Fibroblast of peridontal ligament (primary cell): Measurements from ENCODE around the gene IHH.

Source experiments
- DNase-seq: peaks from one replicate; pipeline ENCODE4 v3.0.0-alpha.2; 2010; ENCODE audit errors: extremely low read depth

Gene IHH

GRCh38 chr2:219060821-219061791, at the start of gene IHH:
IHH (minus strand) TSS chr2:219060921; CDS start chr2:219060467, 454 bp downstream.
- DNase-seq: no peak

DNA sequence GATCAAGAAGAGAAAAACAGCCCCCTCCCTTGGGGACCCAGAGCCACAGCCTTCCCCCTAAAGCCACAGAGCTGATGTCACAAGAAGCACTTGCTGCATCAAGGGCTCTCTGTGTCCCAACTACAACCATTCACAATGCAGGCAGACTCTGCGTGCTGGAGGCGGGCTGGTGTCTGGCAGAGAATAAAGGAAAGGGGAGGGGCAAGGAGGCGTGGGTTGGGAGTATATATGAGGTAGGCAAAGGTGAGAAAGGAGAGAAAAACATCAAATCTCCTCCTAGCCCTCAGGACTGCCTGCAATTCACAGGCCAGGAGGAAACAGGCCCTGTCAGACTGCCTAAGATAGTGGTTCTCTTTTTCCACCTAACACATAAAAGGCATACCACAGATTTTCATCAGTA, 48.8 kb upstream of the IHH start:
- DNase-seq: no peak

DNA sequence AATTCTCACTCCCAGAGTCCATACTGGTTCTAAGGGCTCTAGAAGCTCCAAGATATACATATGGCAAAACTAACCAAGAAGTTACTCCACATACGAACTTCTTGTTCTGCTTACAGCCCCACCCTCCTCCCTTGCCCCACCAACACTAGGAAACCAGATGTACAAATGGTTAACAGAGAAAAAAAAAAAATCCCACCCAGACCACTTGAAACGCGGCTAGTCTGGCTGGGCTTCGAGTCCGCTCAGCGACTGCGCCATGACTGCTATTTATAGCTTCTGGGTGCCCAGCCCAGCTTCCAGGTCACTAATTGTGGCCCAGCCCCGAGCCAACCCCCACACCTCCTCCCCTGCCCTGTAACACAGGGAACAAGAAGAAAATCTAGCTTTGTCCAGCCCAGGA, 47.0 kb upstream of the IHH start:
- no peak for DNase-seq

DNA sequence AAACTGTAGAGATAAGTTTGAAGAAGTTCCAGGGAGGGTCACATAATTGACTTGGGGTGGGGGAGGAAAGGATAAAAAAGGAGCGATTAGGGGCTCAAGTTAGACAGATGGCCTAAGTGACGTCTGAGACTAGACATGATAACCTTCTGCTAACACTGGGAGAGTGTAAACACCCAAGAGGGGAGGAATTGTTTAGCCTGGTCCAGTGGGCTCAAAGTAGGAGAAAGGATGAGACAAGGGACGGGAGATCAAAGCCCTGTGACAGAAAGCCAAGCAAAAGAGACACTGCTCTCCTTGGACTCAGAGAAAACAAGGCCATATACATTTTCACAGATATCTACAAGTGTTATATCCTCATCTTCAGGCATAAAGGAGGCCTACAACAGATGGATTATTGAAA, 45.5 kb upstream of the IHH start:
- DNase-seq: no peak

DNA sequence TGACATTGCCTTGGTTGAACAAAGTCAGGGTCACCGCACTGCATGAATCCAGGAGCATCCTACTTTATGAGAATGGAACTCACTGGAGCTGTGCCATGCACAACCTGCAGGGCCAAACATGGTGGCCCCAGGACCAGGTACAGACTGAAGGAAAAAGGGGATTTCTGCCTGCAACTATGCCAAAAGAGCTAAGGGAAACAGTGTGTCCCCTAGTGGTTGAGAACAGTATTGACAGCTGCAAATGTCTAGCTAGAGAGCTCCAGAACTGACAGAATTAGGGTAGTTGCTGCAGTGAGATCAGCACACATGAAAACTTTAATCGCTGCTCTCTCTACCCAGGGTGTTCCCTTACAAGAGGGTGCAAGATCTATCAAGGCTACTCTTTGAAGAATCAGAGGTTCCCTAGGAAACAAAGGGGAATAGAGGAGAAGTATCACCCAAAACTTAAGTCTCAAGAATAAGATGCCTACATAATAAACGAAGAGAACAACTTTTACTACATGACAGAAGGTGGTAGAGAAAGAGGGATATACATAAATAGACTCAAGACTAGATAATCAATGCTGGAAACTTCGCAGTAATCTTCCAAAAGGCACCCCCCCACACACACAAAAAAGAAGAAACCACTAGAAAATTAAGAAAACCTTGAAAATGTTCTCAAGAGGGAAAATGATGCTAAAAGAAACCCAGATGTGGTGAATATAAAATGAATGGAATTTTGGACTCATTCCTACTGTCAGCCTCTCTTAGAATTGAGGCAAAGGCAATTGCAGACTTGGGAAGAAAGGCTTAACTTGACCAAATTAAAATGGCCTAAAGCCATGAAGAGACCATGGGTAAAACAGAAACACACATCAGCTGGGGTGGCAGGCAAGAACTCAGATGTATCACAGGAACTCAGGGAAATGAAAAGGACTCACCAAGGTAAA, 43.6 kb upstream of the IHH start:
- DNase-seq: peak; percentile 88

DNA sequence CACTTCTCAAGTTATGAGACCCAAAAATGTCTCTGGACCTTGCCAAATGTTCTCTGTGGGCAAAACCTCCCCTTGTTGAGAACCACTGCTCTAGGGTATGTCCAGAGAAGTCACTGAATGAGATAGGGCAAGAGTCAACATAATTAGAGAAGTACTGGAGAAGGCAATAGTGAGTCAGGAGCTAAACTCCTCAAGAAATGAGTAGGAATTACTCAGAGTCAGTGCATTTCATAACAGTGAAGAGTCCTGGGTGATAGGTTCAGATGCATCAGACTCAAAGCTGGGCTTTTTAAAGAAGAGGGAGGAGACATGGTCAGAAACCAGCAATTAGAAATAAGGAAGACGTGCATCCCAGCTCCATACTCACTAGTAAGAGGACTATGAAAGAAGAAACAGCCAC, 38.6 kb upstream of the IHH start:
- peak; percentile 76 for DNase-seq

DNA sequence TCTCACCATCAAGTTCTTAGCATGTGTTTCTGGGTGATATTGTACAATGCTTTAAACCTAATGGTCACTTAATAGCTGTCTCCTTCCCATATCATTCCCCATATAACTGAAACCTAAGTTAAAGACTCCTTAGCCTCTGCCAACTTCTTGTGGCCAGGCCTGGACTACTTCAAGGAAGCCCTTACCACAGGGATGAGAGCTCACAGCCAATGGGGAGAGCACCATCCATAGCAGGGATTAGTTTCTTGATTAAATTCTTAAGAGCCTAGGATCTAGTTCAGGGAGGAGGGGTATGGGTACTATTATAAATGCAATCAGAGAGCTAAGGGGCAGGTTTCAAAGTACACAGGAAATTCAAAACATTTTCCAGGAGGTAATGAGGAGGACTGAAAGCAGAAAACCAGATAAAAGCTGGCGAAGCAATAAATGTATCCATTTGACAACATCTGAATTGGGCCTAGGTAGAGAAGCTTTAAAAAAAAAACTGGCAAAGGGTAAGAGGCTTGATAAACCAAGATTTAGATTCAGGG, 34.8 kb upstream of the IHH start:
- DNase-seq: no peak

GRCh38 chr2:219094171-219094570, 33.5 kb upstream of the IHH start:
- DNase-seq: no peak

DNA sequence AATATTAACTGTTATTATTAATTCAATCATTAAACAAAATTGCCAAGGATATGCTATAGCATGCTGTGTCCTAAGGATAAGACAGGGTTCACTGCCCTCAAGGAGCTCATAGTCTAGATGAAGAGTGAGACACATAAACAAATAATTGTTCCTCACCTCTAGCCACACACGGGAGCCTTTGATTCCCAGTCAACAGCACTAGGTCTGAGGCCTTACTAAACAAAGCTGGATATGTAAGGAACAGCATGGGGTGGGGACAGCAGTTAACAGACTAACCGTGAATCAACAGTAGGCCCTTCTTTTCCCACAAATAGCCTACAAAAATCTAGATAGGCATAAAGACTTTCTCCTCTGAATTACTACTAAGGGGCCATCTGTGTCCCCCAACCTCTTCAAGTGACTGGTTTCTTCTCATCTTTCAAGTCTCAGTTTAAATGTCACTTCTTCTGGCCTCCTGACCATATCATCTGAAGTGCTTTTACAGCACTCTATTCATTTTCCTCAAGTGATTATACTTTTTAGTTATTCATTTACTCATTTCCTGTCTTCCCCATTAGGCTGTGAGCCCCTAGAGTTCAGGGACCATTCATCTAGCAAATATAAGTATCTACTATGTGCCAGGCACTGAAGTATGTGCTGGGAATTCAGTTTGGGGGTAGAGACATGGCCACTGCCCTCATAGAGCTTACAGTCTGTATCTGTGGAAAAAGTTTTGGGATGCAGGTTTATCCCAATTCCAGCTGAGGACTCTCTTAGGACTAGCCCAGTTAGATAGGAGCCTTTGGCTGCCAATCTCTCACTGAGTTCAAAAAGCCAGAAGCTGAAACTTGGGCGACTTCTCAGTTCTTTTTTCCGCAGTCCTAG, 29.9 kb upstream of the IHH start:
- DNase-seq: no peak

DNA sequence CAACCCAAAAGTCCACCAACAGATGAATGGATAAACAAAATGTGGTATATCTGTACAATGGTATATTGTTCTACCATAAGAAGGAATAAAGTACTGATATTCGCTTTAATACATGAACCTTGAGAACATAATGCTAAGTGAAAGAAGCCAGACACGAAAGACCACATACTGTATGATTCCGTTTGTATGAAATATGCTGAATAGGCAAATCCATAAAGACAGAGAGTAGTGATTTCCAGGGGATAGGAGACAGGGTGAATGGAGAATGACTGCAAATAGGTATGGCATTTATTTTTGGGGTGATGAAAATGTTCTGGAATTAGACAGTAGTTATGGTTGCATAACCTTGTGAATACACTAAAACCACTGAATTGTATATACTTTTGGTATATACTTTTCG, 28.6 kb upstream of the IHH start:
- DNase-seq: no peak

DNA sequence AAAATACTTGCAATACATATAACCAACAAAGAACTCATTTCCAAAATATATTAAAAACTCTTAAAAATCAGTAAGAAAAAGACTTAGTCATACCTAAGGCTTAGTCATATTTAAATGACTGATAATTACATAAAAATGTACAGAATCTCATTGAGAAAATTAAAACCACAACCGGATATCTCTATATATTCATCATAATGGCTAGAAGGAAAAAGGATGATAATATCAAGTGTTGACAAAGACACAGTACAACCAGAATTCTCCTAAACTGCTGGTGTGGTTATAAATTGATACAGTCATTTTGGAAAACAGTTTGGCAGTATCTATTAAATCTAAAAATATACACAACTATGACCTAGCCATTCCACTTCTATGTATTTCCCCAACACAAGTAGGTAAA, 27.1 kb upstream of the IHH start:
- DNase-seq: no peak

GRCh38 chr2:219087361-219087760, 26.6 kb upstream of the IHH start:
- no peak for DNase-seq

- DNase-seq: no peak
Measured at GRCh38 chr2:219086196-219086595, 25.5 kb upstream of the IHH start.

DNA sequence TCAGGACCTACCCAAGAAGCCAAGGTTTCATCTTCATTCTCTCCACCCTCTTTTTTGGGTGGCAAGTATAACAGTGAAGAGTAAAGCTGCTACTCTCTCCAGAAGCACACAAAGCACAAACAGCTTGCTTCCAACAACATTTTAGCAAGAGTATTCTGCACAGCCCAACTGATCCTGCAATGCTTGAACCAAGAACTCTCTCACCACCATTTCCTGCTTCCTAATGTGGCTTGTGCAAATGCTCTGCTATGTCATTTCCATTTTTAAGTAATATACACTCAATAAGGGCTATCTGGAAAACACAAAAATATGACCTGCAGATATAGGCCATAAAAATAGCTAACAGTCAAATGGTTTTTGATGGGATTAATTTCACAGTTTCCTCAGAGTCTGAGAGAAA, 24.1 kb upstream of the IHH start:
- no peak for DNase-seq

DNA sequence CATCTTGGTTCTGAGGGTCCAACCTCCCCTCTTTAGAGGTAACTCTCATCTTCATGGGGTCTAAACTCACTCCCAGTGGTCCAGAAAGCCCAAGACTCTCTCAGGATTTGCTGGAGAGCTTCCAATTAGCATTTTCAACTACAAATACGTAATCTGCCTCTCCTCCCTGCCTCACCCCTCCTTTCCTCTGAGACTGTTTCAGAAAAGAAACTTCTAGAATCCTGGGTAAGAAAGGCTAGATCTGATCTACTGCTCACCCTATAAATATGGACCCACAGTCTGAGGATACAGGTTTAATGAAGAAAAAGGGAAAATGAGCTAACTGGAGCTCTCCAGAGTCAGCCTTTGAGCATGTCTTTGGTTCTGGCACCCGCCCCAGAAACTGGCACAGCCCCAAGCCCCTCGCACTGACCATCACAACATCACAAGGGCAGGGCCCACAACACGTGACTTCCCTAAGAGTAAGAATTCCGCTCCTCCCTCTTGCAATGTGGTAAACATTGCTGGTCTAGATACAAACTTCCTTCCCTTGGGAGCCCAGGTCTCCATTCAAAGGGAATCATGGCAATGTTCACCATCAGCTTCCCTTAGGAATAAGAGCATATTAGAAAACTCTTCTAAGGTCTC, 21.7 kb upstream of the IHH start:
- no peak for DNase-seq

DNA sequence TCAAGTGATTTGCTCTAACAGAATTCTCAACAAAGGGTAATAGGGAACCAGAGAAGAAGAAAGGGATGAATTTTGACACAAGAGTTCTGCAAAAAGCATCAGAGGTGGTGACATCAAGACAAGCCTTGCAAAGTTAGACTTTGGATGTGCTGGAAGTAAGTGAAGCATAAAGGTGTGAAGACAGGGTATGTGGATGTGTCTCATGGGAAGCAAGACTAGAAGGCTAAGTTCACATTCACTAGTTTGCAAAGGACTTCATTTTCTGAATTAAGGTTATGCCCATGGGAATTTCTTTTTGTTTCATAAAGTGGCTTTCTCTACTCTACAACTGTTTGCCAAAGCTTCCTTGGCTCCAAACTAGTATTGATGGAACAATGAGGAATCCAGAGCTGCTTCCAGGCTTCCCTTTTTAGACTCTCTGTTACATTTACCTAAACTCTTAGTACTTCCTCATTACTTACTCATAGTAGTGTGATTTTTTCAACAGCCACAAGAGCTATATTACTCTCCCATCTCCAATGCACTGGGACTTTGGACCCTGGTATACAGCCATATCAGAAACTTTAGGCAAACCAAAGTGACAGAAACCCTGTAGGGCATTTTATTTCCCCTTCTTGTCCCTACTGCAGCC, 21.1 kb upstream of the IHH start:
- DNase-seq: no peak

DNA sequence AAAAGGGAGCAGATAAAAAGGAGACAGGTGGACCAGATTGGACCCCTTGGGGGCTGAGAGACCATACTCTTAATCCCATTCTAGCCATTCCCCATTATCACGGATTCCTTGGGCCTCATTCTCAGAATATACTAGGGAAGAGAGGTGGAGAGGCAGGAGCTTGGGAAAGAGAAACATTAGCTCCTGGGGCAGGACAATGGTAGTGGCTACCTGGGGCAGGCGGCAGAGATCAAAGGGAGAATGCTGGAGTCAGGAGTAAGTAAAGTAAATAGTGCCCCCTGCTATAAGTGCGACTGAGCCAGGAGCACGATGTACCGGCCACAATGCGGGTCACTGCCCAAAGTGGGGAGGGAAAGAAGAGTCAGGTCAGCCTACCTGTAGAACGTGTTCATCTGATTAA, 20.4 kb upstream of the IHH start:
- DNase-seq: no peak

- DNase-seq: peak; percentile 52
Measured at GRCh38 chr2:219079417-219079816, 18.7 kb upstream of the IHH start.

- DNase-seq: no peak
Measured at GRCh38 chr2:219078951-219079350, 18.2 kb upstream of the IHH start.

GRCh38 chr2:219078126-219078525, 17.4 kb upstream of the IHH start:
- no peak for DNase-seq
